BJ (cell line): Measurements from ENCODE around the gene MS4A3. TPM values are rescaled to one million over a fixed set of nuclear protein-coding genes. Genes with fewer than 3 reads are reported as not detected.

Experiments used
- CTCF ChIA-PET: fragments of 350-600 bp; formaldehyde crosslinking; extraction: SDS; loops from one replicate; lab custom pipeline; 2021; ENCODE audit warnings: antibody characterized with exemption, inconsistent platforms; lab: Yijun Ruan, JAX
- POLR2A ChIA-PET: fragments of 300-600 bp; sonication (Branson Sonifier 250); formaldehyde crosslinking; extraction: SDS; loops from one replicate; lab custom pipeline; 2021; ENCODE audit warnings: antibody characterized with exemption; lab: Charles Lee
- DNase-seq: peaks from one replicate; pipeline ENCODE4 v3.0.0-alpha.2; 2011; ENCODE audit warnings: low read depth
- H3K27me3 ChIP-seq: 2 replicates; pipeline ENCODE4 v1.6.0; 2011; ENCODE audit warnings: low read length; ENCODE audit not compliant: control insufficient read depth, insufficient read depth
- H3K36me3 ChIP-seq: 2 replicates; pipeline ENCODE4 v1.5.1; 2011; ENCODE audit warnings: low read length; ENCODE audit not compliant: control insufficient read depth, insufficient read depth
- H3K4me3 ChIP-seq: 2 replicates; pipeline ENCODE4 v1.5.1; 2011; ENCODE audit warnings: low read depth, mild to moderate bottlenecking, control low read depth, low read length
- CTCF ChIP-seq: IDR thresholded peaks from 2 replicates; pipeline ENCODE4 v1.5.1; 2011; ENCODE audit warnings: low read depth, mild to moderate bottlenecking, control low read depth, inconsistent platforms, low read length, moderate library complexity; ENCODE audit not compliant: insufficient read depth
- polyA plus RNA-seq: library from polyadenylated mRNA; depleted of rRNA; stranded (reverse); fragments of >200 nt; gene quantifications from 2 replicates; pipeline ENCODE4 v1.2.3, GENCODE V29; 2011

Gene MS4A3
- polyA plus RNA-seq, 1 experiment, result not detected

- Histone ChIP-seq H3K27me3 (no peaks in the 10 kb centered on the region), H3K36me3 (no peaks in the 10 kb centered on the region), H3K4me3 (no peak overlapping the region)
- ChIA-PET CTCF (no interaction called here), POLR2A (no interaction called here)
- no peak for TF ChIP-seq CTCF
- DNase-seq, result no peak
These were observed 20.9 kb downstream of the MS4A3 start for GRCh38 chr11:60077216-60077817.

GRCh38 chr11:60077981-60078380 is 21.5 kb downstream of the MS4A3 start:
- no peaks in the 10 kb centered on the region for H3K27me3 ChIP-seq
- H3K4me3 ChIP-seq, result no peak overlapping the region
- ChIA-PET POLR2A (no interaction called here), CTCF (no interaction called here)
- DNase-seq, result no peak
- no peaks in the 10 kb centered on the region for H3K36me3 ChIP-seq
- no peak for TF ChIP-seq CTCF

- POLR2A ChIA-PET, result no interaction called here
- TF ChIP-seq CTCF, result no peak
- DNase-seq, result no peak
- Histone ChIP-seq H3K4me3 (no peak overlapping the region), H3K36me3 (no peaks in the 10 kb centered on the region), H3K27me3 (no peaks in the 10 kb centered on the region)
- CTCF ChIA-PET, result no interaction called here
These were observed 22.3 kb downstream of the MS4A3 start for GRCh38 chr11:60078745-60079144.

- H3K4me3 ChIP-seq, result no peak overlapping the region
- no peaks in the 10 kb centered on the region for H3K36me3 ChIP-seq
- no peak for DNase-seq
- no peaks in the 10 kb centered on the region for H3K27me3 ChIP-seq
- ChIA-PET POLR2A (no interaction called here), CTCF (no interaction called here)
- no peak for TF ChIP-seq CTCF
These were observed 24.1 kb downstream of the MS4A3 start for GRCh38 chr11:60080535-60080934.

GRCh38 chr11:60084631-60085273 is 28.3 kb downstream of the MS4A3 start:
- ChIA-PET CTCF (no interaction called here), POLR2A (no interaction called here)
- no peak for TF ChIP-seq CTCF
- Histone ChIP-seq H3K27me3 (no peaks in the 10 kb centered on the region), H3K4me3 (no peak overlapping the region), H3K36me3 (no peaks in the 10 kb centered on the region)
- no peak for DNase-seq
